HG03097 (cell line): Measurements from ENCODE around the gene PTPRN2.
"Not testable (repeated sequence)": the region's sequence is repeated elsewhere in the genome, so short reads cannot be mapped to it uniquely, and the experiment has no call there.

Experiments
- ATAC-seq: cut with Tn5 transposase; IDR thresholded peaks from one replicate; pipeline ENCODE4 v1.9.1; 2021; ENCODE audit not compliant: unreplicated experiment, low FRiP score

Gene PTPRN2

GRCh38 chr7:157516311-157516710, 1071.3 kb downstream of the PTPRN2 start:
- ATAC-seq = no peak

DNA sequence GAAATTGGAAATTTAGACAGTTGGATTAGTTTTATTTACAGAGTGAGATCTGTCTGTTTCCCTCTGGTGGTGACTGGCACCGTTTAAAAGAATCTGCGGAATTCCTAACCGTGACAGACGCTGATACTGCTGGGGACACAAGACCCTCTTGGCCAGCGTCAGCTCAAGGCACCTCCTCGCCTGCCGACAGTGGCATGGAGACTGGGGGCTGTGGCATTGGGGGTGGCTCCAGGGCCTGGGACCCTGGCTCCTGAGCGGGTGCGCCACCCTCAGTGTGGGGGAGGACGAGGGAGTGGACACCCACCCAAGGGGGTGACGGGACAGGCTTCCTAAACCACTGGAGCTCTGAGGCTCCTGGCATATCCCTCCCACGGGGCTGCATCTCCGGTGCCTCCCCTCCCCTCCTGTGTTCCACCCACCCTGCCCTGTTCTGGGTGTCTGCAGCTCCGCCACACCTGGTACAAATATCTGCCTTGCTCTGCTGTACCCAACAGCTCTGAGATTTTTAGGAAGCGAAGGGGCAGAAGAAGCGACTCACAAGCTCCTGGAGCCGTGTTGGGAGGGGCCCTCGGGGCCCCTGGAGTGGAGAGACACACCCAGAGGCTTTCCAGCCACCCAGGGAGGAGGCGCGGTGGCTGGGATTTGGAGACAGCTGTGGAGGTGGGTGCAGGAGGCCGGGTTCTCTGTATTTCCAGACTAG, 1072.1 kb downstream of the PTPRN2 start:
- no peak for ATAC-seq

DNA sequence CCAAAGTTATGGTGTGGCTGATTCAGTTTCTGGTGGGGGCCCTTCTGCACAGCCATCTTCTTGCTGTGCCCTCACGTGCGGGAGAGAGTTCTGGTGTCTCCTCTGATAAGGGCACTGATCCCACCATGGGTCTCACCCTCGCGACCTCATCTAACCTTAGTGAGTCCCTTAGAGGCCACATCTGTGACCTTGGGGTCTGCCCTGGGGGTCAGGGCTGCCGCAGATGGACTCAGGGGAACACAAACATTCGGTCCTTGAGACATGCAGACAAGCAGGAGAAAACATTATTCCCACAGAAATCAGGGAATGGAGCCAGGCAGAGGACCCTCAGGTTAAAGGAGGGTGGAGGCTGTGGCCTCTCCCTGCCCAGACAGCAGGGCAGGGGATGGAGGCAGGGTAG, 1072.9 kb downstream of the PTPRN2 start:
- ATAC-seq = no peak

DNA sequence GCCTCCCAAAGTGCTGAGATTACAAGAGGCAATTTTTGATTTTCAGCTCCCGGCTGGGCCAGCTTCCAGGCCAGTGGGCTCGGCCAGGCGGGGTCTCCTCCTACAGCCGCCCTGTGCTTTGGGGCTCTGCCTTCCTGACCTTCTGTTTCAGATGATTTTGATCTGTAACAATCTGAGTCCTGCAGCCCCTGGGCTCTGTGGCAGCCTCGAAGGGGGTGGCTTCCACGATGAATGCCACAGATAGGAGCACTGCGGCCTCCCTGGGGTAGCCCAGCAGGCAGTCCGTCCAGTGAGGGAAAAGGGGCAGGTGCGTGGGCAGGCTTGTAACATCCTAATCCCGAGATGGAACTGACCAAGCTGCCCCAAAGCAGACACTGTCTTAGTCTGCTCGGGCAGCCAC, 1073.3 kb downstream of the PTPRN2 start:
- ATAC-seq = no peak

DNA sequence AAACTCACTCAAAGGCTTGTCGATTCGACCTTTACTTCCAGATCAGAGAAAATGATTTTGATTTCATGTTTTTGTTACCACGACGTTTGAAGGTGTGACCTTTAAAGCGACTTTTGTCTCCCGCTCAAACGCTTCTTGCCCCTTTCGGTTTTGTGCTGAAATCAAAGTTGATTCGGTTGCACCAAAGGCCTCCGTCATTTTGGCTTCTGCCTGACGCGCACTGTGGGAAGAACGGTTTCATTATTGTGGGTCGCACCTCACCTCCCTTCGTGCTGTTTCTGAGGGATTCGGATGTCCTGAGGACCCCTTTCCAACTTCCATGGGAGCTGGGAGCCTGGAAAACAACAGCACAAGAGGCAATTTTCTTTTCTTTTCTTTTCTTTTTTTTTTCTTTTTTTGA, 1073.9 kb downstream of the PTPRN2 start:
- ATAC-seq = no peak

GRCh38 chr7:157513162-157513621, 1074.4 kb downstream of the PTPRN2 start:
- no peak for ATAC-seq

DNA sequence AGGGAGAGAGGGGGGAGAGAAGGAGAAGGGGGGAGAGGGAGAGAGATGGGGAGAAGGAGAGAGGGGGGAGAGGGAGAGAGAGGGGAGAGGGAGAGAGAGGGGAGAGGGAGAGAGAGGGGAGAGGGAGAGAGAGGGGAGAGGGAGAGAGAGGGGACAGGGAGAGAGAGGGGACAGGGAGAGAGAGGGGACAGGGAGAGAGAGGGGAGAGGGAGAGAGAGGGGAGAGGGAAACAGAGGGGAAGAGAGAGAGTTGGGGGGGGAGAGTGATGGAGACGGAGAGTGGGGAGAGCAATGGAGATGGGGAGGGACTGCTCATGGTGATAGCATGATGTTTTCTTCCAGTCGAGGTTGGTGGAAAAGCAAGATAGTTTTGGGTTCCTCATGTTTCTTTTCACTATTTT, 1078.4 kb downstream of the PTPRN2 start:
- no peak for ATAC-seq

DNA sequence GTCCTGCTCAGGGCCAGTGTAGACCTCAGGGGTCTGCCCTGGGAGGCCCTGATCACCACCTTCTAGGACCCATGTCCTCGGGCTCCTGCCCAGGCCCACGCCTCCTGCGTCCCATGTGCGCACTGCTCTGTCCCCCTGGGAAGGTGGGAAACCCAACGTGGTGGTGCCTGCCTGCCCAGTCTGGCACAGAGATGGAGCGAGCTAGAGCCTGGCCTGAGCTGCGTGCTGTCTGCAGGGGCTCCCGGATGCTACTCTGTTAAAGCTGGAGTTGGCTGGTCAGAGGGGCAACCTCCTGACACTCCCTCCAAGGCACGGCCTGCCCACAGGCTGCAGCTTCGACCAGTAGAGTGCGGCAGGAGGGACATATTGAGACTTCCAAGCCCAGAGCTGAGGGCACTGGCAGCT, 1079.1 kb downstream of the PTPRN2 start:
- no peak for ATAC-seq

GRCh38 chr7:157507987-157508386, 1079.6 kb downstream of the PTPRN2 start:
- ATAC-seq = no peak

- ATAC-seq = no peak
Measured at GRCh38 chr7:157506268-157506667, 1081.4 kb downstream of the PTPRN2 start.

- no peak for ATAC-seq
Measured at GRCh38 chr7:157505646-157506045, 1082.0 kb downstream of the PTPRN2 start.

DNA sequence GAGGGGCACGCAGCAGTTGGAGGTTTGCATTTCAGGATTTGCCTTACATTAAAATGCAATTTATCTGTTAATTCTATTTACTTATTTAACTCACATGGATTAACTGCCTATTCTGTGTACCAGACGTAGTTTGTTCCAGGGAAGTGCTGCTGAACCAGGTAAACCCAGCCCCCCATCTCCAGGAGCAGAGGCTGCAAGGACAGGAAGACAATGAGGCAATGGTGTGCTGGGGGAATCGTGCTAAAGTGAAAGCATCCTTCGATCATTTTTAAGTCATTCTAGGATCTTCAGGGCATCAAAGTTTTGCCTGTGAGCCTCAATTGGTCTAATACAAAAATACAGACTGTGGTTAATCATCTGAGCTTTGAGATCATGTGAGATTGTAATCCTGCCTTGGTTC, 1084.4 kb downstream of the PTPRN2 start:
- no peak for ATAC-seq

GRCh38 chr7:157502701-157503111, 1084.9 kb downstream of the PTPRN2 start:
- no peak for ATAC-seq

- ATAC-seq = no peak
Measured at GRCh38 chr7:157501581-157501980, 1086.0 kb downstream of the PTPRN2 start.

DNA sequence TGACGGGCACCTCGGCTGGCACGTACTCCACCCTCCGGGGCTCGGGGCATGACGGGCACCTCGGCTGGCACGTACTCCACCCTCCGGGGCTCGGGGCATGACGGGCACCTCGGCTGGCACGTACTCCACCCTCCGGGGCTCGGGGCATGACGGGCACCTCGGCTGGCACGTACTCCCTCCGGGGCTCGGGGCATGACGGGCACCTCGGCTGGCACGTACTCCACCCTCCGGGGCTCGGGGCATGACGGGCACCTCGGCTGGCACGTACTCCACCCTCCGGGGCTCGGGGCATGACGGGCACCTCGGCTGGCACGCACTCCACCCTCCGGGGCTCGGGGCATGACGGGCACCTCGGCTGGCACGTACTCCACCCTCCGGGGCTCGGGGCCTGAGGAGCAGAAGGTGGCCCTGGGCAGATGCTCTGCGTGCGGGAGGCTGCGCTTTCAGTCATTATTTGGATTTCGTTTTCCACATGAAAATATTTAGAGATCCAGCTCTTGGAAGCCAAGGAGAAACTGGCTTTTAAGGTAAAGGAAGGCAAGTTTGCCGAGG, 1086.6 kb downstream of the PTPRN2 start:
- ATAC-seq = not testable (repeated sequence)

GRCh38 chr7:157500171-157500960, 1087.3 kb downstream of the PTPRN2 start:
- ATAC-seq = no peak

DNA sequence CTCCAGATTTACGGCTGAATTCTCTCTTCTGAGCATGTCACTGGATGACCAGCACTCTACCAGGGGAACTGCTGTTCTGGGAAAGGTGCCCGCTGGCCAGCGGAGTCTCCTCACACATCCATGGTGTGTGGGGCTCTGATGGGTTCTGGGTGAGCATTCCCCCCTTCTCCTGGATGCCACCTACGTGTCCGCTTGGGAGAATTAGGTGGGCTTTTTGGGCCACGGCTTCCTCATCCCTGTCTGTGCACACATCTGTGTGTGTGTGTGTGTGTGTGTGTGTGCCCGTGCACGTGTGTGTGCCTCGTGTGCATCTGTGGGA, 1087.8 kb downstream of the PTPRN2 start:
- no peak for ATAC-seq

DNA sequence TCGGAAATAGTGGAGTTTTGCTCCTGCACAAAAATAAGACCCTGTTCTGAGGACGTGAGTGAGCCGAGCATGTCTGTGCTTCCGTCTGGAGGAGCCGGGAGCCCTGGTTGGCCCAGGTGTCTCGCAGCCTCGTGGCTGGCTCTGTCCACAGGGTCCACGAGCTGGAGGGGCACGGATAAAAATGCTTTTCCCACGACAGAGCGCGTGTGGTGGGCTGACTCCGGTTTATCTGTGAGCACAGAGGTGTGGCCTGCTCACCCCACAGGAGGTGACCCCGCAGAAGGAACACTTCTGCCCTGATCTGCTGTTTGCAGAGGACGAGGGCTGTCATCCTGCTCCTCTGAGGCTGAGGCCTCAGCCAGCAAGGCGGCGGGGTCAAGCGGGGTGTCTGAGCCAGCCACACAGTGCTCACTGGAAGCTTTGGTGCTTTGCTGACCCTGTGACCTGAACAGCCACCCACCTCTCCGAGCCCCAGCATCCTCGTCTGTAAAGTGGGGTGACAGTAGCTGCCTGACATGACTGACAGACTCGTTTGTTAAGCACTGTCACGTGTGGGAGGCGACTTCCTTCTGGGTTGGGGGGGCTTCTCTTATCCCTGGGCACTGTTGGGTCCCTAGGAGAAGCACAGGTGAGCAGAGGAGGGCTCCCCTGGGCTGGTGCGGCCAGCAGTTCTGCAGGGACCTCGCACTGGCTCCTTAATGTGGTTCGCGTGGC, 1088.3 kb downstream of the PTPRN2 start:
- ATAC-seq = no peak

DNA sequence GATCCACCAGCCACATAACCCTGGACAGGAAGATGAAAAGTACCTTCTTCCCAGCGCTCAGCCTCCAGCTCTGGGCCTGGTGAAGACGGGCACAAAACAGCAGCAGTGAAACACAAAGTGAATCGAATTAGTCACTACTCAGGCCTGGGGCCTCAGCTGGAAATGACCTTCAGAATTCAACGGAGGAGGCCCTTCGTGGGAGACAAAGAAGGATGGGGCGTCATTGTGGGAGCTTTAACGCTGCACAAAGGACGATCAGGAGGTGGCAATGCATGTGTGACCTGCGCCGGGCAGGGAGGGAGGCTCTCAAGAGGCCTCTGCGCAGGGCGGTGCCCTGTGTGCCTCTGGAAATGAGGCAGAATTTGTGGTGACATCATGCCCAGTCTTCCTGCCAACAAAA, 1089.0 kb downstream of the PTPRN2 start:
- ATAC-seq = no peak

DNA sequence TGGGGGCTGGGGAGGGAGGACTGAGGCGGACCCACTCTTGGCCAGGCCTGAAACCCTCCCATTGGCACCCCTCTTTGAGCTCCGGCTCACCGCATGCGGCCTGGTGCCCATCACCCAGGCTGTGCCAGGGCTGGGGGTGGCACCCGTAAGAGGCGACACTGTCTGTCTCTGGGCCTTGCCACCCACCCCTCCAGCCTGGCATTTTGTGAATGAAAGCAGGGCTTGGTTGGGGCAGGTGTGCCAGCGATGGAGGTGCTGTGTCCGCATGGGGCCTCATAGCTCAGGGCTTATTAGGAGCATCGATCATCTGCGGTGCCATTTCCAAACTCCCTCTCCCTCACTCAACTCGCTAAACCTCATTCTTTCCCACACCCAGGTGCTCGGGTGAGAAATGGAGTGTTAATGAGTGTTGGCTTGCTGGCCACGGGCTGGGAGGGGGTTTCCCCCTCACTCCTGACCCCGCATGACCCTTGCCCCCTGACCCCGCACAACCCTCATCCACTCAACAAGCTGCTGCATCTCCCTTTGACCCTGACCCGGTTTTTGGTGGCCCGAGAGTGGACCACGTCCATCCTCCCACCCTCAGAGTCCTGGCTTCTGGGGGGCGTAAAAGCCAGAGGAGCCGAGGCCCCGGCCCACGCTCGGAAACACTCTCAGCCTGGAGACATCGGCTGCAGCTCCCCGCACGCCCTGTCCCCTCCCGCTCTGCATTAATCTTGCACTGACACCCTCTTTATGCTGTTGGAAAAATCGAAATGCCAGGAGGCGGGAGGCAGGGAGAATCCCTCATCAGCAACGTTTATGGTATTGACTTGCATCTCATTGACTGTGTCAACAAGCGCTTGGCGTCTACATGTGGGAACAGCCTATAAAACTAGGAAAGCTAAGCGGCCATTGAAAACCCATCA, 1089.6 kb downstream of the PTPRN2 start:
- no peak for ATAC-seq
